NB4 (cell line): ENCODE results near the gene LEKR1.

ENCODE experiments used
- DNase-seq: peaks from one replicate; pipeline ENCODE4 v3.0.0; 2010; ENCODE audit warnings: low read depth
- H3K4me3 ChIP-seq: one replicate; pipeline ENCODE4 v1.5.1; 2011; ENCODE audit warnings: mild to moderate bottlenecking, low read depth, low read length, moderate library complexity
- MYC ChIP-seq: IDR thresholded peaks from 2 replicates; pipeline ENCODE4 v1.6.1; 2011; ENCODE audit warnings: low read depth, low read length
- POLR2A ChIP-seq: IDR thresholded peaks from 2 replicates; pipeline ENCODE4 v1.6.1; 2011; ENCODE audit warnings: mild to moderate bottlenecking; ENCODE audit not compliant: insufficient read length; ENCODE audit errors: extremely low read depth
- TF ChIP-seq, protein P1 (sequence below): IDR thresholded peaks from 2 replicates; pipeline ENCODE4 v1.6.1; 2011; ENCODE audit warnings: low read depth, low read length
- TF ChIP-seq, protein P2 (sequence below): IDR thresholded peaks from one replicate; pipeline ENCODE4 v1.5.1; 2012; ENCODE audit warnings: low read depth, low read length

LEKR1 gene

DNA sequence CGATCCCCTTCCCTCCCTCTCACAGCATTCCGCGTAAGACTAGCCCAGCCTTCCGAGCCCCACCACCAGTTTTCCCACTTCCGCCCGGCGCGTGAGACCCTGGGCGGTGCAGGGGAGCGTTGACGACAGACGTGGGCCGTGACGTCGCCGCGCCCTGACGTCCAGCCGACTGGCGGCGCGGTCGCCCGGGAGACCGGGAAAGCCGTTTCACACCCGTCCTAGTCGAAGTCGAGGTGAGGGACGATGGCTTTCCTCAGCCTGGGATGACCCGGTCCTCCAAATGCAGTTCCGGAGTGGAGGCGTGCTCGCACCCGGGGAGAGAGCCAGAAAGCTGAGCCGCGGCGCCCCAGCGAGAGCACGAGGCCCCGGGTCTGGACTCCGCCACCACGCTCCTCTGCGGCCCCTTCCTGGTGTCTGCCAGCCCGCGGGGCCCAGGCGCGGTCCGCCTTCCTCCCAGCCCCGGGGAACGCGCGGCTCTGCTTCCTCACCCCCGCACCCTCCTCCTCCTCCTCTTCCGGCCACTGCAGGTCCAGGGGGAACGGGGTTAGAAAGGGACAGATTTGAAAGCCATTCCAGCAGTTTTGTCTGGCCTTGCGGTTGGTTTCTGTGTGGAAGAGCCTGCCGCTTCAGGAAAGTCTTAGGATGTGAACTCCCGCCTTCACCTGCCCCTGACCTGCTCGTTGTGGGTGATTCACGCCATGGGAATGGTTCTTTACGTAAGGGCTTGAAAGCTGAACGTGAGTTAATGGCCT, at the start of gene LEKR1:
Gene LEKR1 (plus strand): TSS at position 210 of the 752 bp plus-strand sequence. CDS start 2,977 bp downstream, outside the sequence.
- H3K4me3 ChIP-seq = peak within 1 kb of the TSS; percentile 90
- TF ChIP-seq, protein P1, sequence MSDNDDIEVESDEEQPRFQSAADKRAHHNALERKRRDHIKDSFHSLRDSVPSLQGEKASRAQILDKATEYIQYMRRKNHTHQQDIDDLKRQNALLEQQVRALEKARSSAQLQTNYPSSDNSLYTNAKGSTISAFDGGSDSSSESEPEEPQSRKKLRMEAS = peak; percentile 65
- TF ChIP-seq, protein P2, sequence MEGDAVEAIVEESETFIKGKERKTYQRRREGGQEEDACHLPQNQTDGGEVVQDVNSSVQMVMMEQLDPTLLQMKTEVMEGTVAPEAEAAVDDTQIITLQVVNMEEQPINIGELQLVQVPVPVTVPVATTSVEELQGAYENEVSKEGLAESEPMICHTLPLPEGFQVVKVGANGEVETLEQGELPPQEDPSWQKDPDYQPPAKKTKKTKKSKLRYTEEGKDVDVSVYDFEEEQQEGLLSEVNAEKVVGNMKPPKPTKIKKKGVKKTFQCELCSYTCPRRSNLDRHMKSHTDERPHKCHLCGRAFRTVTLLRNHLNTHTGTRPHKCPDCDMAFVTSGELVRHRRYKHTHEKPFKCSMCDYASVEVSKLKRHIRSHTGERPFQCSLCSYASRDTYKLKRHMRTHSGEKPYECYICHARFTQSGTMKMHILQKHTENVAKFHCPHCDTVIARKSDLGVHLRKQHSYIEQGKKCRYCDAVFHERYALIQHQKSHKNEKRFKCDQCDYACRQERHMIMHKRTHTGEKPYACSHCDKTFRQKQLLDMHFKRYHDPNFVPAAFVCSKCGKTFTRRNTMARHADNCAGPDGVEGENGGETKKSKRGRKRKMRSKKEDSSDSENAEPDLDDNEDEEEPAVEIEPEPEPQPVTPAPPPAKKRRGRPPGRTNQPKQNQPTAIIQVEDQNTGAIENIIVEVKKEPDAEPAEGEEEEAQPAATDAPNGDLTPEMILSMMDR = no peak
- peak; percentile 72 for TF ChIP-seq POLR2A
- peak; percentile 93 for DNase-seq

DNA sequence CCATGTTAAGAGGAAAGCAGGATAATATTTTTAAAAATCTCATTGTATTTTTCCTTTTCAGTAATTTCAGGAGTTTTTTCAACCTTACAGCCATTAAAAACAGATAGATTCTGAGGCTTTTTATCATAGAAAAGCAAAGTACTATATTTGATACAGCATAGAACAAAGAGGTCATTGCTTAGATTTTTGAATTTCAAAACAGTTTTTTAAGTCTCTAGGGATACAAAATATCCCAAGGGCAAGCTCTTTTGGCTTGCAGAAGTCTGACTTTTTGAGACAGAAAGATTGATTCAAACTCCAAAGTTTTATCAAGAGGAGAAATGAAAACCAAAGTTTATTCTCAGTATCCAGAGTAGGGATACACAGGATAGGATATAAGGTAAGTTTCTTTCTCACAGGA, 49.3 kb upstream of the LEKR1 start:
- no peak for TF ChIP-seq POLR2A
- TF ChIP-seq, protein P1 = no peak
- TF ChIP-seq, protein P2 = no peak
- TF ChIP-seq MYC = no peak
- no peak overlapping the region for H3K4me3 ChIP-seq
- no peak for DNase-seq

DNA sequence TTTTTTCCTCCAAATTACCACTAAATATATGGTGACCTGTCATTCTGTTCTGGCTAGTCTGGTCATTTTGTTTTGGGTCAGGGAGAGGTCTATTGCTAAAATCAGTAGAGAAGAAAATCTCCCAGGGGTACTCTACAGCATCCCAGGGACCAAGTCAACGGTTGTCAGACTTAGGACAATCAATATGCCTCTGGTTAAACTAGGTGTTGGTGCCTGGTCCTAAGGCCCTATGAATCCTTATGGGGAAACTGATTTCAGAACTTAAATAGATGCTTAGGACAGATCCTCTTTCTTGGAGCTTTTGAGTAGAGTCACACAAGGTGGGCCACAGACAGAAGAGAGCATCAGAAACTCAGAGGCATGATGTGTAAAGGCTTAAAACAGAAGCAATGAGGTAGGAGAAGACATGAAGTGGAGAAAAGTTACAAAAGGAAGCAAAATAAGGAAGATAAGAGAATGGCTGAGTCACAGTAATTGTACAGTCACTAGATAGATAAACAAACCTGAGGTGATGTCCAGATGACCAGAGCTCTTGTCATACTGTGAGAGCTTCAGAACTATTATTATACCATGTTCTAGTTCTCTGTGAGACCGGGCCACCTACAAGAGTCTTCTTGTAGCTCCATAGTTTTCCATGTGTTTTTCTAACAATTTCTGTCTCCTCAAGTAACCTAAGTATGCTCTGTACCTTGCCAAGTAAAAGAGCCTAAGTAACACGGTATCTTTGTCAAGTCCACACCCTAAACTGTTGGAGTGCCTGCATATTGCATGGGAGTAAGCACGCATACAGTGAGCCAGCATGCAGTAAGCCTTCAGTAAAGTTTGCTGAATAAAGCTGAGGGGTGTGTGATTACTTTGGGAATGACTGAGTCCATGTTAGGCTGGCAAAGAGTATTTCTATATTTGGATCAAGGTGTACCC, 44.6 kb upstream of the LEKR1 start:
- no peak for DNase-seq
- H3K4me3 ChIP-seq = no peak overlapping the region
- TF ChIP-seq, protein P2 = no peak
- TF ChIP-seq MYC = no peak

DNA sequence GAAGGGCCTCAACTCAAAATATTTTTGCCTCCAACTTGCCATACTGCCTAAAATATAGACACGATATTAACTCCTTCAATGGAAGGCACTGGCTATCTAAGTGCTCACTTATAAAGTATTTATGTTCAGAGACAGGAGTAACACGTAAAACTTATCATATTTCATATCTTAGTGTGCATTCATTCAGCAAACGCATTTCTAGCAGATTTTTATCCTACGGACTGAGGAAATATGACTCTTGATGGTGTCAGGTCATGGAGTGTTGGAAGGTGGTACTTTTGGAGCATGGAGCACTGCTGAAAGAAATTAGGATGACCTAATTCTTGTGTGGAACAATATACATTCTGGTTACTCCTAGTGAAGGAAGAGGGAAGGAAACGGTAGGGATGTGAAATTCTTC, 43.8 kb upstream of the LEKR1 start:
- DNase-seq = no peak
- no peak overlapping the region for H3K4me3 ChIP-seq
- TF ChIP-seq, protein P1 = no peak
- TF ChIP-seq POLR2A (no peak), MYC (no peak)
- TF ChIP-seq, protein P2 = no peak

DNA sequence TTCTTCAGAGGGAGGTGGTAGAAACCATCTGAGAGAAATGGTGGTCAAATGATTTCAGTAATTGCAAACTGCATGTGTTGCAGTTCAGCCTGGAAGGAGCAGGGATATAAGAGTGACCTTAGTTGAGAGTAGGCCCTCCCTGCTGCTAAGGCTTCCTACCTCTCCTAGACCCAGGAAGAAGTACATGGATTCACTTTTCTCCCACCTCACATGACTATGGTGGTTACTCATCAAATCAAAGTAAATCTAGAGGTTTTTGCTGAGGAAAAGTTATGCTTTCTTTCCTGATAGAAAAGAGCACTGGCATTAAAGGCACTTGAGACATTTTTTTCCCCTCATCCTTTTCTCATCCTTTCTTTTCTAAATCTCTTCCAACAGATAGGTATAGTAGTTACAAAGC, 43.2 kb upstream of the LEKR1 start:
- no peak for TF ChIP-seq MYC
- TF ChIP-seq, protein P2 = no peak
- TF ChIP-seq, protein P1 = no peak
- no peak for DNase-seq
- no peak overlapping the region for H3K4me3 ChIP-seq
